Measurements from ENCODE around the gene VRK1.

- TF ChIP-seq, protein P1, sequence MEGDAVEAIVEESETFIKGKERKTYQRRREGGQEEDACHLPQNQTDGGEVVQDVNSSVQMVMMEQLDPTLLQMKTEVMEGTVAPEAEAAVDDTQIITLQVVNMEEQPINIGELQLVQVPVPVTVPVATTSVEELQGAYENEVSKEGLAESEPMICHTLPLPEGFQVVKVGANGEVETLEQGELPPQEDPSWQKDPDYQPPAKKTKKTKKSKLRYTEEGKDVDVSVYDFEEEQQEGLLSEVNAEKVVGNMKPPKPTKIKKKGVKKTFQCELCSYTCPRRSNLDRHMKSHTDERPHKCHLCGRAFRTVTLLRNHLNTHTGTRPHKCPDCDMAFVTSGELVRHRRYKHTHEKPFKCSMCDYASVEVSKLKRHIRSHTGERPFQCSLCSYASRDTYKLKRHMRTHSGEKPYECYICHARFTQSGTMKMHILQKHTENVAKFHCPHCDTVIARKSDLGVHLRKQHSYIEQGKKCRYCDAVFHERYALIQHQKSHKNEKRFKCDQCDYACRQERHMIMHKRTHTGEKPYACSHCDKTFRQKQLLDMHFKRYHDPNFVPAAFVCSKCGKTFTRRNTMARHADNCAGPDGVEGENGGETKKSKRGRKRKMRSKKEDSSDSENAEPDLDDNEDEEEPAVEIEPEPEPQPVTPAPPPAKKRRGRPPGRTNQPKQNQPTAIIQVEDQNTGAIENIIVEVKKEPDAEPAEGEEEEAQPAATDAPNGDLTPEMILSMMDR (IDR thresholded peaks at IDR 0.05), result no peak
- no peak for TF ChIP-seq POLR2A (IDR thresholded peaks at IDR 0.05)
- no peak for TF ChIP-seq EP300 (IDR thresholded peaks at IDR 0.05)
Measured at GRCh38 chr14:96762650-96763049, 34.5 kb upstream of the VRK1 start.

Measured in upper lobe of left lung (tissue), 4 donors.